GM18907 (cell line): ENCODE data around the gene CHODL.

Experiments
- ATAC-seq: cut with Tn5 transposase; IDR thresholded peaks from one replicate; pipeline ENCODE4 v1.9.1; 2021; ENCODE audit warnings: mild to moderate bottlenecking, moderate library complexity; ENCODE audit not compliant: unreplicated experiment

CHODL gene, protein sequence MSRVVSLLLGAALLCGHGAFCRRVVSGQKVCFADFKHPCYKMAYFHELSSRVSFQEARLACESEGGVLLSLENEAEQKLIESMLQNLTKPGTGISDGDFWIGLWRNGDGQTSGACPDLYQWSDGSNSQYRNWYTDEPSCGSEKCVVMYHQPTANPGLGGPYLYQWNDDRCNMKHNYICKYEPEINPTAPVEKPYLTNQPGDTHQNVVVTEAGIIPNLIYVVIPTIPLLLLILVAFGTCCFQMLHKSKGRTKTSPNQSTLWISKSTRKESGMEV

DNA sequence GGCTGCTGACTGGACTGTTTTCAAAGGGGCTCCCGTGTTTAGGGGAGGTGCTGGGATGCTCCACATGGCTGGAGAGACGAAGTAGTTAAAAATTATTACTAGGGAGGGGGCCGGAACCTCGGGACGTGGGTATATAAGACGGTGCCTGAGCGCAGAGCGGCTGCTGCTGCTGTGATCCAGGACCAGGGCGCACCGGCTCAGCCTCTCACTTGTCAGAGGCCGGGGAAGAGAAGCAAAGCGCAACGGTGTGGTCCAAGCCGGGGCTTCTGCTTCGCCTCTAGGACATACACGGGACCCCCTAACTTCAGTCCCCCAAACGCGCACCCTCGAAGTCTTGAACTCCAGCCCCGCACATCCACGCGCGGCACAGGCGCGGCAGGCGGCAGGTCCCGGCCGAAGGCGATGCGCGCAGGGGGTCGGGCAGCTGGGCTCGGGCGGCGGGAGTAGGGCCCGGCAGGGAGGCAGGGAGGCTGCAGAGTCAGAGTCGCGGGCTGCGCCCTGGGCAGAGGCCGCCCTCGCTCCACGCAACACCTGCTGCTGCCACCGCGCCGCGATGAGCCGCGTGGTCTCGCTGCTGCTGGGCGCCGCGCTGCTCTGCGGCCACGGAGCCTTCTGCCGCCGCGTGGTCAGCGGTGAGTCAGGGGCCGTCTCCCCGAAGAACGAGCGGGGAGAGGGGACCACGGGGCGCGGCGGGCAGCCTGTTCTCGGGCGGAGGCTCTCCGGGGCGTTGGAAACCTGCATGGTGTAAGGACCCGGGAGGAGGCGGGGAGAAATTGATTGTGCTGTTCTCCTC lies at the start of gene CHODL:
CHODL (plus strand) TSS at position 163 of the 793 bp plus-strand sequence; CDS start at position 554, 391 bp downstream.
- no peak for ATAC-seq

- no peak for ATAC-seq
These were observed 39.7 kb upstream of the CHODL start for GRCh38 chr21:18204931-18205330.

GRCh38 chr21:18218331-18218730 lies 26.3 kb upstream of the CHODL start:
- ATAC-seq, result no peak

DNA sequence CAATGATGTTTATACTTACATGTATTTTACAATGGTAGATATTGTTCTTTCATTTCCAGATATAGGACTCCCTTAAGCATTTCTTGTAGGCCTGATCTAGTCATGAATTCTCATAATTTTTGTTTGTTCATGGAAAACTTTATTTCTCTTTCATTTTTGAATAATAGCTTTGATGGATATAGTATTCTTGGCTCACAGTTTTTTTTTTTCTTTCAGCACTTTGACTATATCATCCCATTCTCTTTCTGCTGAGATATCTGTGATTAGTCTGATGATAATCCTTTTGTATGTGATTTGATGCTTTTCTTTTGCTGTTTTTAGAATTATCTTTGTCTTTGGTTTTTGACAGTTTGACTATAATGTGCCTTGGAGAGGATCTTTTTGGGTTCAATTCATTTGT lies 24.1 kb upstream of the CHODL start:
- no peak for ATAC-seq

GRCh38 chr21:18222346-18222745 lies 22.3 kb upstream of the CHODL start:
- ATAC-seq, result no peak

GRCh38 chr21:18228060-18228739 lies 16.4 kb upstream of the CHODL start:
- no peak for ATAC-seq

- ATAC-seq, result no peak
These were observed 9.1 kb upstream of the CHODL start for GRCh38 chr21:18235545-18235944.

DNA sequence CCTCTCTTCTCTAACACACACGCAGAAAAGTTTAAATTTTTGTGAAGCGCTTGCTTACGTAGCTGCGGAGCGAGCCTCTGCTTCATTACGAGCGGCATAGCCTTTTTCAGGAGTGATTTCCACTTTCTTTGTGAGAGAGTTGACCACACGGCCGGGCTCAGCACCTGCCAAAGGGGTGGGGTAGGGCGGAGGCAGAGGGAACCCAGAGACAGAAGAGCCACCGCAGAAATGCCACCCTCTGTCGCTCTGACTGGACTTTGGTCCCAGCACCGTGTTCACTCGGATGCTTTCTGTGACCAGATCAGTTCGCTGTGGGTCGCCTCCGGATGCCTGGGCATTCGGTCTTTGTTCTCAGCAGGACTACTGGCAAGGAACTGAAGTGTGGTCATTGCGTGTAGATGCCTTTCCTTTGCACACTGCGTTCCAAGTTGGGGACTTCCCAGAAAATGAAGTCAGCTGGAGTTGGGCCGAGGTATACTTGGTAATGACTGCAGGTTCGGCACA lies 883 bp downstream of the CHODL start:
- no peak for ATAC-seq

DNA sequence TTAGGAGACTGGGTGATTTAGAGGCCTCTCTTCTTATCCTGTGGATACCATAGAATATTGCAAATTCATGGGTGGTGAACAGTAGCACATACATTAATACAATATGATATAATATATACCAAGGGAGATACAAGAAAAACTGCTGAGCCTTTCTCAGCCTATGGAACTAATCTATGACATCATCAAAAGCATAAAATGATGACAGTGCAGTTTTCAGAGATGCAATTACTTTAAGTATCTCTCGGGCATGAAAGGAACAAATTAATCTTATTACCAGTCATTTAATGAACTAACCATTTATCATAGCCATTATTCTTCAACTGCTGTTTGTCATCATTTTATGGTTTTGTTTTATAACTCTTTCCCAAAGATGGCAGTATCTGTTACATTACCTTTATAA lies 3.5 kb downstream of the CHODL start:
- ATAC-seq, result no peak

GRCh38 chr21:18249672-18250071 lies 5.0 kb downstream of the CHODL start:
- ATAC-seq, result no peak

DNA sequence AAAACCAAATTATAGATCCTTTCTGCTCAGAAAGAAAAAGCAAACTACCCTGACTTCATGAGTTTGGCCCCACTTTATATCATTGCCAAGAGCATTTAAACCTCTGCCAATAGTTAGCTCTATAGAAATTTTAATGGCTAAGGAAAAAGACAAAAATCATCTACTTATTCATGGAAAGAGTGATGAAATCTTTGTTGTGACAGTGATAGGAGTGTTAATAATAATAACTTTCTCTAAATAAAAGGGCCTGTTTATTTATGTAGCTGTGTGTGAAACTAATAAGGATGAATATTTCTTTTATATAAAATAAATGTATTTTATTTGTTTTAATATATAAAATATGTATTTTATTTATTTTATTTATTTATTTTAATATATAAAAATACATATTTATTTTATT lies 6.4 kb downstream of the CHODL start:
- ATAC-seq, result no peak

GRCh38 chr21:18252256-18252655 lies 7.6 kb downstream of the CHODL start:
- ATAC-seq, result no peak

DNA sequence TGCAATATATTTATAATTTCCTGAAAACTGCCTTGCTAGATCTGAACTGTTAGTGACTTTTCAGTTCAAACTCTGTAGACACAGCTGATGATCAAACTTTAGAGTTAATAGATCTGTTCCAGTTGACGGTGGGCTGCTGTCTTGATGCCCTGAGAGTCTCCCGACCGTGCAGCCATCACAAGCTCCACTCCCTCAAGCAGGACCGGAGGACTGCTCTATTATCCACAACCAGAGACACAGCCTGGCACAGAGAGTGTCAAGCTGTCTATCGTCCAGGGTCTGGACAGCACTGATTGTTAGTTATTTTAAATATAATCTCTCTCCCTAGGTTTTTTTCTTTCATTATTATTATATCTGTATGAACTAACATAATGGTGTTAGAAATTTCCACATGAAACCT lies 8.0 kb downstream of the CHODL start:
- no peak for ATAC-seq

GRCh38 chr21:18253221-18253620 lies 8.6 kb downstream of the CHODL start:
- no peak for ATAC-seq

DNA sequence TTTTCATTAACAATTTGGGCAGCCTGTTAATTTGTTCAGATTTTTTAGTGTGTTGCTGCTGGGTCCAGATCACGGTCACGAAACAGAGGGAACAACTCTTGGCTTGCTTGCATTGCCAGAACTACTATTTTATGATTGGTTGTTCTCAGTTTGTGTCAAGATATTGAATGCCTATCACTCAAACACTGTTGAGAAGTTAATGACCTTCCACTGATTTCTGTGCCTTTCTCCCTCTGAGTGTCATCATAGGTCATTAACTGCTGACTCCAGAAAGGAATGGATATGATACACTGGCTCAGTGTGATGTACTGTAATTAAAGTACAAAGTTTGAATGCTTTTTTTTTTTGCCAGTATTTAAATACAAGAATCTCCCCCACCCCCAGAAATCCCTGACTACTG lies 9.2 kb downstream of the CHODL start:
- ATAC-seq, result no peak

- ATAC-seq, result no peak
These were observed 21.3 kb downstream of the CHODL start for GRCh38 chr21:18265944-18266343.

- no peak for ATAC-seq
These were observed 22.9 kb downstream of the CHODL start for GRCh38 chr21:18267496-18267895.

GRCh38 chr21:18268906-18269305 lies 24.3 kb downstream of the CHODL start:
- ATAC-seq, result no peak

- ATAC-seq, result no peak
These were observed 25.2 kb downstream of the CHODL start for GRCh38 chr21:18269856-18270255.

GRCh38 chr21:18273400-18273799 lies 28.8 kb downstream of the CHODL start:
- ATAC-seq, result no peak

DNA sequence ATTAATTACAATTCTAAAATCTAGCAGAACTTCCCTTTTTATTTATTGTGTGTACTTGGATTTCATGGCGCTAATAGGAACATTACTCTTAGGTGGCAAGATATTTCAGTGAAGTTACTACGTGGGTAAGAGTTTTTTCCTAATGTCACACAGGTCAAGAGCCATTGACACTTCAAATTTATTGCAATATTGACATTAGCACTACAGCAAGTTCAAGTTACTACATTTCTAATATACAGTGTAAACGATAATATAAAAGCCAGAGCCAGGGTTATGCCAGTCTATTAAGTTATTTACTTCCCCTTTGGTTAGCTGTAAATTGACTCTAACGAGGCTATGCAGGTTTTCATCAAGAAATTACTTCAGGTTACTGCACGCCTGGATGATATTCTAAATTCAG lies 29.7 kb downstream of the CHODL start:
- ATAC-seq, result no peak

DNA sequence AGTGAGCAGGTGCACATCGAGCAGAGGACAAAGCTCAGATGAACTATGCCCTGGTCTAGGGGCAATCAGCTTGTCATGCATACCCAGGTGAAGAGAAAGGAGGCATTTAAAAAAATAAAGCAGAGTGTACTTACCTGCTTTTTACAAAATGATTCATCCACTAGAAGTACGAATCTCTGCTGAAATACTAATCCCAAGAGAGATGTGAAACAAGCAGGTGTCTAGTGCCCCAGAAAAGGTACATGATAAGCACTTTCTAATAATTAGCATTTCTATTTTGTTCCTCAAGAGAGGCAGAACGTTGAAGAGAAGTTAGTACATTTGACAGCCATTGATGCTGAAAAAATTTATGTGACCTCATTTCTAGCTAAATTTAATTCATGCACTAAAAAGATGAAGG lies 31.1 kb downstream of the CHODL start:
- ATAC-seq, result no peak
